A549 (cell line): ENCODE data around the gene ATP4A. TPM values are rescaled to one million over a fixed set of nuclear protein-coding genes. Genes with fewer than 3 reads are reported as not detected.
A peak's percentile ranks its signal among the peaks of the same experiment; 100 is the strongest.

ENCODE experiments used
- ATAC-seq, 2 experiments: fragments of 200-7000 bp in 1 of 2; fragments of >200 bp in 1 of 2; cut with Nextera tagmentation in 1 of 2; cut with Tn5 transposase in 1 of 2; 3 replicates each; pipeline versions ENCODE4 v1.8.0 to v1.9.1; 2018 to 2020; ENCODE audit warnings: mild to moderate bottlenecking in 1 of 2, moderate library complexity in 1 of 2
- CTCF ChIA-PET: fragments of 300-600 bp; sonication (Branson Sonifier 250); formaldehyde crosslinking; extraction: SDS; loops from one replicate; lab custom pipeline; 2021; ENCODE audit warnings: antibody characterized with exemption, inconsistent platforms; lab: Yijun Ruan, JAX
- POLR2A ChIA-PET: fragments of 350-600 bp; formaldehyde crosslinking; extraction: SDS; loops from one replicate; lab custom pipeline; 2021; ENCODE audit warnings: antibody characterized with exemption, inconsistent platforms; lab: Yijun Ruan, JAX
- DNase-seq, 2 experiments: peaks; one replicate each; pipeline versions ENCODE4 v3.0.0 to v3.0.0-alpha.2; 2011 to 2016; ENCODE audit warnings: low read depth in 1 of 2, low spot score in 1 of 2
- FAIRE-seq: peaks from 2 replicates; lab custom pipeline; 2011; peaks lifted over from hg19 to GRCh38; lab: Jason Lieb, UNC
- H3K27ac ChIP-seq, 2 experiments: fragments of >200 bp; sonication (Bioruptor Twin); formaldehyde crosslinking; 3 replicates each; pipeline ENCODE4 v1.5.1; 2016 to 2017
- H3K4me1 ChIP-seq: fragments of >200 bp; sonication (Bioruptor Twin); formaldehyde crosslinking; 3 replicates; pipeline ENCODE4 v1.6.1; 2016
- H3K4me2 ChIP-seq: fragments of >200 bp; sonication (Bioruptor Twin); formaldehyde crosslinking; 3 replicates; pipeline ENCODE4 v1.6.1; 2016
- H3K4me3 ChIP-seq: fragments of >200 bp; sonication (Bioruptor Twin); formaldehyde crosslinking; 3 replicates; pipeline ENCODE4 v1.5.1; 2016
- H3K9me3 ChIP-seq: fragments of >200 bp; sonication (Bioruptor Twin); formaldehyde crosslinking; 3 replicates; pipeline ENCODE4 v1.6.1; 2016
- BHLHE40 ChIP-seq: IDR thresholded peaks from 2 replicates; pipeline ENCODE4 v1.6.1; 2012; ENCODE audit warnings: low read depth, low read length, inconsistent platforms
- CBX2 ChIP-seq: fragments of 200-600 bp; sonication (generic); IDR thresholded peaks from 2 replicates; pipeline ENCODE4 v1.6.1; 2016; ENCODE audit warnings: low read depth, mild to moderate bottlenecking, borderline replicate concordance
- CBX8 ChIP-seq: fragments of 200-600 bp; sonication (generic); IDR thresholded peaks from 2 replicates; pipeline ENCODE4 v1.6.1; 2016
- CEBPB ChIP-seq, 2 experiments: fragments of >200 bp in 1 of 2; sonication (Bioruptor Twin) in 1 of 2; formaldehyde crosslinking in 1 of 2; IDR thresholded peaks; 2 replicates each; pipeline ENCODE4 v1.6.1; 2012 to 2016
- CTCF ChIP-seq: fragments of >200 bp; sonication (Bioruptor Twin); formaldehyde crosslinking; IDR thresholded peaks from 3 replicates; pipeline ENCODE4 v1.5.1; 2016
- E2F6 ChIP-seq: IDR thresholded peaks from 2 replicates; pipeline ENCODE4 v1.6.1; 2012; ENCODE audit warnings: low read depth, borderline replicate concordance
- ELK1 ChIP-seq: fragments of 150-350 bp; IDR thresholded peaks from 2 replicates; pipeline ENCODE4 v1.6.1; 2014; ENCODE audit warnings: low read depth, mild to moderate bottlenecking, low read length
- EP300 ChIP-seq, 2 experiments: fragments of >200 bp; sonication (Bioruptor Twin); formaldehyde crosslinking; IDR thresholded peaks; 2 replicates in 1 of 2; 3 replicates in 1 of 2; pipeline ENCODE4 v1.6.1; 2016 to 2017
- ESRRA ChIP-seq: fragments of 150-350 bp; IDR thresholded peaks from 2 replicates; pipeline ENCODE4 v1.6.1; 2014; ENCODE audit warnings: mild to moderate bottlenecking, low read length, borderline replicate concordance
- FOSB ChIP-seq: fragments of 250-450 bp; sonication (Bioruptor Pico); IDR thresholded peaks from 2 replicates; pipeline ENCODE4 v1.5.0; 2020; ENCODE audit warnings: mild to moderate bottlenecking, moderate library complexity
- FOXS1 ChIP-seq: fragments of 250-450 bp; sonication (Bioruptor Pico); IDR thresholded peaks from 2 replicates; pipeline ENCODE4 v1.5.0; 2020; ENCODE audit warnings: mild to moderate bottlenecking, moderate library complexity
- HDAC2 ChIP-seq: fragments of 200-600 bp; sonication (generic); IDR thresholded peaks from 2 replicates; pipeline ENCODE4 v1.6.1; 2016
- HES2 ChIP-seq: fragments of >200 bp; sonication (Bioruptor Twin); formaldehyde crosslinking; IDR thresholded peaks from 2 replicates; pipeline ENCODE4 v1.6.1; 2016
- HMGXB4 ChIP-seq: fragments of 250-450 bp; sonication (Bioruptor Pico); IDR thresholded peaks from 2 replicates; pipeline ENCODE4 v1.5.0; 2021; ENCODE audit warnings: mild to moderate bottlenecking, moderate library complexity, borderline replicate concordance
- HOXA7 ChIP-seq: fragments of 250-450 bp; sonication (Bioruptor Pico); IDR thresholded peaks from 2 replicates; pipeline ENCODE4 v1.5.0; 2020; ENCODE audit warnings: mild to moderate bottlenecking, moderate library complexity
- HOXB13 ChIP-seq: fragments of 250-450 bp; sonication (Bioruptor Pico); IDR thresholded peaks from 2 replicates; pipeline ENCODE4 v1.5.0; 2020; ENCODE audit warnings: low read depth, mild to moderate bottlenecking, moderate library complexity
- JUN ChIP-seq, 2 experiments: fragments of >200 bp; sonication (Bioruptor Twin); formaldehyde crosslinking; IDR thresholded peaks; 2 replicates in 1 of 2; 3 replicates in 1 of 2; pipeline ENCODE4 v1.6.1; 2016 to 2017
- KDM5A ChIP-seq: fragments of 200-600 bp; sonication (generic); IDR thresholded peaks from 2 replicates; pipeline ENCODE4 v1.6.1; 2016; ENCODE audit warnings: antibody characterized with exemption, mild to moderate bottlenecking
- MAFK ChIP-seq: fragments of 450-650 bp; IDR thresholded peaks from 2 replicates; pipeline ENCODE4 v1.6.1; 2014; ENCODE audit not compliant: partially characterized antibody
- MAX ChIP-seq: IDR thresholded peaks from 2 replicates; pipeline ENCODE4 v1.6.1; 2012
- NFE2L2 ChIP-seq: fragments of 150-350 bp; conservative IDR thresholded peaks from 2 replicates; pipeline ENCODE4 v1.6.1; 2014; ENCODE audit warnings: low read length
- NPAS2 ChIP-seq: fragments of 250-450 bp; sonication (Bioruptor Pico); IDR thresholded peaks from 2 replicates; pipeline ENCODE4 v1.8.0; 2022; ENCODE audit warnings: mild to moderate bottlenecking, moderate library complexity, borderline replicate concordance
- PBX3 ChIP-seq: IDR thresholded peaks from 2 replicates; pipeline ENCODE4 v1.6.1; 2012
- POLR2AphosphoS2 ChIP-seq: conservative IDR thresholded peaks from 2 replicates; pipeline ENCODE4 v1.6.1; 2012; ENCODE audit warnings: low read length, improper control_type of control experiment, inconsistent platforms
- RARB ChIP-seq: fragments of 250-450 bp; sonication (Bioruptor Pico); IDR thresholded peaks from 2 replicates; pipeline ENCODE4 v1.8.0; 2021; ENCODE audit warnings: mild to moderate bottlenecking, moderate library complexity
- RCOR1 ChIP-seq: fragments of 150-350 bp; IDR thresholded peaks from 2 replicates; pipeline ENCODE4 v1.6.1; 2014; ENCODE audit warnings: antibody characterized with exemption, low read length, low read depth
- SREBF2 ChIP-seq: fragments of 450-650 bp; IDR thresholded peaks from 2 replicates; pipeline ENCODE4 v1.6.1; 2014; ENCODE audit warnings: mild to moderate bottlenecking, moderate library complexity
- TFCP2L1 ChIP-seq: fragments of 250-450 bp; sonication (Bioruptor Pico); IDR thresholded peaks from 2 replicates; pipeline ENCODE4 v1.5.0; 2021; ENCODE audit warnings: mild to moderate bottlenecking
- TP53 ChIP-seq: fragments of 250-450 bp; sonication (Bioruptor Pico); IDR thresholded peaks from 2 replicates; pipeline ENCODE4 v1.5.0; 2021; ENCODE audit warnings: mild to moderate bottlenecking, moderate library complexity
- ZC3H11A ChIP-seq: fragments of 450-650 bp; IDR thresholded peaks from 2 replicates; pipeline ENCODE4 v1.6.1; 2014; ENCODE audit warnings: antibody characterized with exemption, mild to moderate bottlenecking
- ZFP36 ChIP-seq: fragments of 450-650 bp; IDR thresholded peaks from 2 replicates; pipeline ENCODE4 v1.6.1; 2014; ENCODE audit warnings: borderline replicate concordance; ENCODE audit not compliant: partially characterized antibody
- ZNF302 ChIP-seq: fragments of 250-450 bp; sonication (Bioruptor Pico); IDR thresholded peaks from 2 replicates; pipeline ENCODE4 v1.9.0; 2021; ENCODE audit warnings: inconsistent platforms, mild to moderate bottlenecking, moderate library complexity
- ZSCAN20 ChIP-seq: fragments of 250-450 bp; sonication (Bioruptor Pico); IDR thresholded peaks from 2 replicates; pipeline ENCODE4 v1.8.0; 2022; ENCODE audit warnings: mild to moderate bottlenecking, moderate library complexity
- WGBS: methylation state at CpG from one replicate; pipeline ENCODE4 v1.1.6; 2017; ENCODE audit errors: missing lambda C conversion rate; 5-methylcytosine and 5-hydroxymethylcytosine counted together
- polyA plus RNA-seq, 4 experiments: library from polyadenylated mRNA; depleted of rRNA in 3 of 4; stranded (reverse); fragments of >200 nt; fragmentation: RNase III in 1 of 4; extraction: RNeasy Plus Mini Kit Qiagen cat#74134 plus additional on column Dnase treatment in 1 of 4; gene quantifications; 2 replicates in 3 of 4; 3 replicates in 1 of 4; pipeline ENCODE4 v1.2.3, GENCODE V29; 2011 to 2017

Gene ATP4A
- polyA plus RNA-seq, 2 of the 4 experiments (the other 2 are of a cell fraction) = not detected

- no peak for TF ChIP-seq PBX3
- TF ChIP-seq JUN (IDR thresholded peaks at IDR 0.05) = 0 out of 5 replicates have a peak, but pooled peaks of 1 of the 2 experiments have one; percentile 9
- TF ChIP-seq MAX = no peak
- no peak for TF ChIP-seq HES2
- TF ChIP-seq ELK1 = no peak
- no peak for TF ChIP-seq TP53 (CRISPR knock-in tag)
- TF ChIP-seq CEBPB (IDR thresholded peaks at IDR 0.05) = no peak
- no peak for TF ChIP-seq HOXB13 (CRISPR knock-in tag)
- no peak for TF ChIP-seq HMGXB4 (CRISPR knock-in tag)
- no peak for TF ChIP-seq ZC3H11A
- TF ChIP-seq ZFP36 = no peak
- TF ChIP-seq HDAC2 = no peak
- TF ChIP-seq E2F6 = no peak
- no peak for TF ChIP-seq ZNF302 (CRISPR knock-in tag)
- 0 out of 2 replicates have a peak, but pooled peaks have one; percentile 1 for TF ChIP-seq NFE2L2
- 0 out of 2 replicates have a peak, but pooled peaks have one; percentile 65 for TF ChIP-seq POLR2AphosphoS2
- no peak for TF ChIP-seq FOSB (CRISPR knock-in tag)
- no peak for TF ChIP-seq FOXS1 (CRISPR knock-in tag)
- no peak for TF ChIP-seq MAFK
- TF ChIP-seq EP300 (IDR thresholded peaks at IDR 0.05) = no peak
- no peak for TF ChIP-seq CBX8
- no peak for TF ChIP-seq NPAS2 (CRISPR knock-in tag)
These were observed 14.2 kb downstream of the ATP4A start (continued) for GRCh38 chr19:35549174-35549788.

GRCh38 chr19:35546532-35546931 lies 16.9 kb downstream of the ATP4A start:
- no peak for FAIRE-seq
- H3K4me1 ChIP-seq = peaks cover 14% of the 10 kb centered on the region

More at GRCh38 chr19:35546532-35546931, 16.9 kb downstream of the ATP4A start:
- Histone ChIP-seq H3K27ac (peak overlapping the region; percentile 88 to 93), H3K9me3 (no peaks in the 10 kb centered on the region), H3K4me3 (peak overlapping the region; percentile 86), H3K4me2 (peak overlapping the region; percentile 85)
- ATAC-seq (no peak), DNase-seq (no peak)
- ChIA-PET POLR2A (no interaction called here), CTCF (interaction anchor here (1.8 to 5.1 kb wide), 8 partner anchors 12 to 147 kb away, joined by 4 to 81 read pairs (median 22); partner anchors contain the start of gene DMKN)
- WGBS = 76% methylated on average over 8 of the region's 8 CpGs
- TF ChIP-seq RCOR1 (no peak), KDM5A (no peak), MAFK (no peak), CBX2 (no peak), BHLHE40 (no peak), NPAS2 (CRISPR knock-in tag) (no peak), ELK1 (no peak), CTCF (no peak), CBX8 (no peak), SREBF2 (no peak), RARB (CRISPR knock-in tag) (no peak), ESRRA (no peak), TFCP2L1 (CRISPR knock-in tag) (no peak), ZSCAN20 (CRISPR knock-in tag) (no peak), HOXA7 (CRISPR knock-in tag) (no peak)
